NCI-H2107 (cell line): ENCODE data around the gene FBXW4.
"Not testable (repeated sequence)": the region's sequence is repeated elsewhere in the genome, so short reads cannot be mapped to it uniquely, and the experiment has no call there.

Experiments used
- DNase-seq: peaks from one replicate; lab custom pipeline; 2025; lab: John Stamatoyannopoulos, UW

The FBXW4 gene

GRCh38 chr10:101653536-101653935 lies 41.4 kb downstream of the FBXW4 start:
- no peak for DNase-seq

GRCh38 chr10:101651336-101651735 lies 43.6 kb downstream of the FBXW4 start:
- DNase-seq, result no peak

- DNase-seq, result no peak
Measured at GRCh38 chr10:101650863-101651262, 44.1 kb downstream of the FBXW4 start.

- DNase-seq, result no peak
Measured at GRCh38 chr10:101649525-101650085, 45.4 kb downstream of the FBXW4 start.

DNA sequence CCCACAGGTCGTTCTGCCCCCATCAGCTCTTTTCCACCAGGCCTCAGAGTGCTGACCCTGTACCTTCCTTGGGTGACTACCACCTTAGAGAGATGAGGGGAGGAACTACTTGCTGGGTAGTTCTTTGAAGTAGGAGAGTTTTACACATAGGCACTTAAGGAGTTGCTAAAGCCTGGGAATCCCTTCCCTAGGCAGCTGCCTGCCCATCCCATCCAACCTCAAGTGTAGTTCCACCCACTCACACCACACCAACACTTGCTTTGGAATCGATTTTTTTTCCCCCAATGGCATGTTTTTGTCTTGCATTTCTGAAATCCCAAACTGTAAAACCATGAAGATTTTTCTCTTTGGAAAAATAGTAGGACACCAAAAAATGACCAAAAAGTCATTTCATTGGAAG lies 47.7 kb downstream of the FBXW4 start:
- DNase-seq, result no peak

DNA sequence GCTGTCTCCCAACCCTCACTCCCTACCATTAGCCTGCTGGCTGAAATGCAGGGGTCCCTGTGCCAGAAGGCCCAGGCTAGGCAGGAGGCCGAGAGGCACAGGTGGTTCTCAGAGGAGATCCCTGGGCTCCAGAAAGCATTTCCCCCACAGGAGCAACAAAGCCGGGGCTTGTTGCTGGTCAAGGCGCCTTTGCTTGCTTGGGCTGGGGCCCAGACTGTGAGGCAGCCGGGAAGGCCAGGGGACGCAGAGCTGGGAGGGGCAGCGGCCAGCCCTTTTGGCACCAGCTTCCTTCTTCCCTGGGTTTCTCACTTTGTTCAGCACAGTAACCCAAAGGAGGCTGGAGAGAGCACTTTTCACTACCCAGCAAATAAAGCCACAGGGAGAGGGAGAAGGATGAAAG lies 48.6 kb downstream of the FBXW4 start:
- DNase-seq, result no peak

GRCh38 chr10:101645659-101646058 lies 49.3 kb downstream of the FBXW4 start:
- no peak for DNase-seq

DNA sequence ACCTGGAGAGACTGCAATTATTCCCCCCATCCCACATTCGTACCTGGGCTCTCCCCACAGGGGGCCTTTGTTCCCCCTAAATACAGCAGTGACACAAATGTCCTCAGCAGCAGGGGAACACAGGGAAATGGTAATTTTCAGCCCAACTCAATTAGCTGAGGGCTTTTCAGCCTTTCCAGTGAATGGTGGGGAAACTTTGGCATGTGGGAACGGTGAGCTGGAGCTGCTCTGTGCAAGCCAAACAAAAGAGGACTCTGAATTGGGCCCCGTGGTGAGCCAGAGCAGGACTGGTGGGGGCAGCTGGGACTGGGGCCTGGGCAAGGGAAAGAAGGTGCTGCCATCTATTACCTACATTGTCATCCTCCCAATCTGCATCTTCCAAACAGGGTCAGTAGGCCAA lies 51.0 kb downstream of the FBXW4 start:
- DNase-seq, result no peak

GRCh38 chr10:101643546-101643945 lies 51.4 kb downstream of the FBXW4 start:
- no peak for DNase-seq

- no peak for DNase-seq
Measured at GRCh38 chr10:101639141-101639900, 55.6 kb downstream of the FBXW4 start.

DNA sequence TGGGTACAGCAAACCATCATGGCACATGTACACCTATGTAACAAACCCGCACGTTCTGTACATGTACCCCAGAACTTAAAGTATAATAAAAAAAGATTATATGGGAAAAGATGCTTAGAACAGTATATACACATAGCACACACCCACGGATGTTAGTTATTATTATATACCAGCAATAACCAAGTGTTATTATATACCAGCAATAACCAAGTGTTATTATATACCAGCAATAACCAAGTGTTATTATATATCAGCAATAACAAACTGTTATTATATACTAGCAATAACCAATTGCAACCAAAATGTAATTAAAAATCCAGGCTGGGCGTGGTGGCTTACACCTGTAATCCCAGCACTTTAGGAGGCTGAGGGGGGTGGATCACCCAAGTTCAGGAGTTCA lies 61.5 kb downstream of the FBXW4 start:
- DNase-seq, result not testable (repeated sequence)

GRCh38 chr10:101631821-101632475 lies 63.0 kb downstream of the FBXW4 start:
- DNase-seq, result no peak

DNA sequence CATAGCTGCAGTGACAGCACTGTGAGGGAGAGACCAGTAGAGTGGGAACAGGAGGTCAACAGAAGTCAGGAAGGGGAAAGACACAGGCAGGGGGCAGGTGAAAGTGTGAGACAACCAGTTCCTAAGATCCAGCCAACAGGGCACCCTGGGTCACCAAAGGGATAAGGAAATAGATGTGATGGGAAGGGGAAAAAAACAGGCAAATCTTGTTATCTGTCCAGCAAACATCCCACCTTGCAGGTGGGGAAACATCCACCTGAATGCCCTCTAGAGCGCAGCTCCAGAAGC lies 64.4 kb downstream of the FBXW4 start:
- no peak for DNase-seq

DNA sequence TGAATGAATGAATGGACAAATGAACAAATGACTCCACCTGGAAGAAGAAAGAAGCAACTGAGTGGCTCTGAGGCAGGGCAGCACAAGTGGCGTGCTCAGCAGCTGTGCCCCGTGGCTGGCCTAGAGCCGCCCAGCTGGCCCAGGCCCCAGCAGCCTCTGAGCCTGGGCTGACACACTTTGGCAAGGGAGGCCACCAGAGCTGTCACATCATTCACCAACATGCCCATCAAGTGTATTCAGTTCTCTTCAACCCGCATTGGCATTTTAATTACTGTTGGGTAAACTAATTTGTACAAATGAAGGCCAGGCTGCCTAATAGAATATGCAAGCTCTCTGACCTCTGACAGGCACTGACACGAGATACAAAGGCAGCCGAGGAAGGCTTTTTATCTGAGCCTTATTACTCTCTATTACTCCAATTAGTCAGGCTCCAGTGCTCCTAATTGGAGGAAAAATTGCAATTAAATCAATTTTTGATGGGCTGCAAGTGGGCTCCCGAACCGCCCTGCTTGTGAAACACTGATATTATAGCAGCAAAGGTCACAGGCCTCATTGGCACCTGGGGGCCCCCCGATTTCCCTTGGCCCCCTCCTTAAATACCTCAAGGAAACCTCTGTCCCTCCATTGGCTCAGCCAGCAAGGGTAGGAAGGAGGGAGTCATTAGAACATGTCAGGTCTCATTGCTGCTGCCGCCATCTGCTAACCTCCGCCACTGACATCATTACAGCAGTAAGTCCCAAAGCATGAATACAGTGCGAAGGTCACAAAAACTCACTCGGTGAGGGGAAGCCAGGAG lies 64.9 kb downstream of the FBXW4 start:
- DNase-seq, result no peak

- no peak for DNase-seq
Measured at GRCh38 chr10:101625821-101626412, 69.1 kb downstream of the FBXW4 start.

GRCh38 chr10:101624526-101625102 lies 70.4 kb downstream of the FBXW4 start:
- peak; percentile 24 for DNase-seq

- DNase-seq, result no peak
Measured at GRCh38 chr10:101623528-101623927, 71.4 kb downstream of the FBXW4 start.

GRCh38 chr10:101619983-101620382 lies 75.0 kb downstream of the FBXW4 start:
- no peak for DNase-seq

GRCh38 chr10:101618871-101619270 lies 76.1 kb downstream of the FBXW4 start:
- no peak for DNase-seq

DNA sequence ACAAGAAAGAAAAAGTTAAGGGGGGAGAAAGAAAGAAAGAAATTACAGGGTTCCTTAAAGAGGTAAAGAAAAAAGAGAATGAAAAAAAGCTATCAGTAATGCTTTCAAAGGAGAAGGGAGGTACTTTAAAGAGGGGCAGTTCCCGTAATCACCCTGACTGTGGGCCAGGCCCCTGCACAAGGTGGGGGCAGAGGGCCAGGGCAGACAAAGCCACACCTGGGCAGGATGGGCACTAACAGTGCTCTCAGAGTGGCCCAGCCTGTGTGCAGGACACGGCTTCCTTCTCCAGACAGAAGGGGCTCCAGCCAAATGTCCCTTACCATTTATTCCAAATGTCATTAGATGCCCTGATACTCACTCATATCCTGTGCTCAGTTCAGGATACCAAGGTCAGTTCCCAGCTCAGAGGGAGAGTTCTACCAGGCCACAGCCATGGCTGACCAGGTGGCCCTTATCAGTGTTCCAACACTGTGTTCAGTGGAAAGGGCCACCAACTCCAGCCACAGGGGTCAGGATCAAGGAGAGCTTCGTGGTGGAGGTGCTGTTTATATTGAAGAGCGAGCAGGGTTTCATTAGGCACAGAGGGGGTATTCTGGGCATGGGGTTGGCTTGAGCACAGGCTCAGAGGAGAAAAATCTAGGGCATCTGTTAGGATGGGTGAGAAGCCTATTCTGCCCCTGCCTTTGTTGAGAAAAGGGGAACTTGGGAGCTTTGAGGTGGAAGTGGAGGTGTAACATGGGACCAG lies 77.0 kb downstream of the FBXW4 start:
- DNase-seq, result no peak

GRCh38 chr10:101617102-101617823 lies 77.7 kb downstream of the FBXW4 start:
- DNase-seq, result no peak
